Osteocyte (in vitro differentiated cells): ENCODE data around the gene UNC45A. TPM values are rescaled to one million over a fixed set of nuclear protein-coding genes. Genes with fewer than 3 reads are reported as not detected.

ENCODE experiments used
- DNase-seq: peaks from one replicate; pipeline ENCODE4 v3.0.0; 2021; ENCODE audit warnings: mixed read lengths; ENCODE audit not compliant: unreplicated experiment; ENCODE audit errors: extremely low spot score
- H3K27ac Mint-ChIP-seq: one replicate; pipeline ENCODE4 v1.8.0; 2021; ENCODE audit warnings: mild to moderate bottlenecking, mixed read lengths; ENCODE audit not compliant: unreplicated experiment
- H3K27me3 Mint-ChIP-seq: one replicate; pipeline ENCODE4 v1.8.0; 2021; ENCODE audit warnings: mixed read lengths; ENCODE audit not compliant: unreplicated experiment
- H3K36me3 Mint-ChIP-seq: one replicate; pipeline ENCODE4 v1.8.0; 2021; ENCODE audit warnings: mixed read lengths; ENCODE audit not compliant: unreplicated experiment
- H3K4me1 Mint-ChIP-seq: one replicate; pipeline ENCODE4 v1.8.0; 2021; ENCODE audit warnings: mixed read lengths; ENCODE audit not compliant: unreplicated experiment
- H3K4me3 Mint-ChIP-seq: one replicate; pipeline ENCODE4 v1.8.0; 2021; ENCODE audit warnings: mild to moderate bottlenecking, moderate library complexity, mixed read lengths; ENCODE audit not compliant: unreplicated experiment
- H3K9me3 Mint-ChIP-seq: one replicate; pipeline ENCODE4 v1.8.0; 2021; ENCODE audit warnings: mixed read lengths; ENCODE audit not compliant: unreplicated experiment
- CTCF ChIP-seq: fragments of 200-600 bp; sonication (generic); IDR thresholded peaks from 2 replicates; pipeline ENCODE4 v1.5.0; 2021; ENCODE audit warnings: antibody characterized with exemption, mild to moderate bottlenecking, moderate library complexity
- total RNA-seq: library from RNA; stranded (reverse); gene quantifications from 2 replicates; pipeline ENCODE4 v1.2.1, GENCODE V29; 2021

The UNC45A gene
- total RNA-seq, 1 donor from 2014 or later: 83.0 TPM

GRCh38 chr15:90967206-90967605, 32.1 kb downstream of the UNC45A start:
- H3K27ac Mint-ChIP-seq: no peak overlapping the region
- TF ChIP-seq CTCF: no peak
- H3K4me1 Mint-ChIP-seq: no peaks in the 10 kb centered on the region
- H3K27me3 Mint-ChIP-seq: no peaks in the 10 kb centered on the region
- no peak overlapping the region for H3K4me3 Mint-ChIP-seq
- no peak for DNase-seq
- H3K9me3 Mint-ChIP-seq: no peaks in the 10 kb centered on the region
- H3K36me3 Mint-ChIP-seq: peaks cover 6% of the 10 kb centered on the region

- no peak overlapping the region for H3K27ac Mint-ChIP-seq
- DNase-seq: no peak
- H3K27me3 Mint-ChIP-seq: no peaks in the 10 kb centered on the region
- H3K36me3 Mint-ChIP-seq: peaks cover 6% of the 10 kb centered on the region
- H3K4me1 Mint-ChIP-seq: no peaks in the 10 kb centered on the region
- H3K9me3 Mint-ChIP-seq: no peaks in the 10 kb centered on the region
- H3K4me3 Mint-ChIP-seq: no peak overlapping the region
- TF ChIP-seq CTCF: no peak
These were observed 33.3 kb downstream of the UNC45A start for GRCh38 chr15:90968434-90968833.

- H3K36me3 Mint-ChIP-seq: peaks cover 11% of the 10 kb centered on the region
- no peak for DNase-seq
- H3K9me3 Mint-ChIP-seq: no peaks in the 10 kb centered on the region
- no peak overlapping the region for H3K27ac Mint-ChIP-seq
- H3K4me3 Mint-ChIP-seq: no peak overlapping the region
- no peaks in the 10 kb centered on the region for H3K4me1 Mint-ChIP-seq
- no peaks in the 10 kb centered on the region for H3K27me3 Mint-ChIP-seq
- no peak for TF ChIP-seq CTCF
These were observed 35.2 kb downstream of the UNC45A start for GRCh38 chr15:90970274-90970673.

GRCh38 chr15:90972133-90972532, 37.0 kb downstream of the UNC45A start:
- no peaks in the 10 kb centered on the region for H3K27me3 Mint-ChIP-seq
- H3K9me3 Mint-ChIP-seq: no peaks in the 10 kb centered on the region
- DNase-seq: no peak
- H3K27ac Mint-ChIP-seq: no peak overlapping the region
- TF ChIP-seq CTCF: no peak
- H3K4me1 Mint-ChIP-seq: no peaks in the 10 kb centered on the region
- H3K4me3 Mint-ChIP-seq: no peak overlapping the region
- H3K36me3 Mint-ChIP-seq: peaks cover 12% of the 10 kb centered on the region

- H3K4me3 Mint-ChIP-seq: no peak overlapping the region
- H3K9me3 Mint-ChIP-seq: no peaks in the 10 kb centered on the region
- peaks cover 15% of the 10 kb centered on the region for H3K36me3 Mint-ChIP-seq
- no peak for TF ChIP-seq CTCF
- DNase-seq: no peak
- no peak overlapping the region for H3K27ac Mint-ChIP-seq
- no peaks in the 10 kb centered on the region for H3K27me3 Mint-ChIP-seq
- H3K4me1 Mint-ChIP-seq: peaks cover 3% of the 10 kb centered on the region
These were observed 39.1 kb downstream of the UNC45A start for GRCh38 chr15:90974216-90974615.
